HUES6 (cell line): ENCODE data around the gene ZNF487.
"Not testable (repeated sequence)": the region's sequence is repeated elsewhere in the genome, so short reads cannot be mapped to it uniquely, and the experiment has no call there.

ENCODE experiments used
- H3K27ac ChIP-seq: 2 replicates; pipeline ENCODE4 v1.7.0; 2013; ENCODE audit warnings: low read depth, mild to moderate bottlenecking, low read length, inconsistent platforms
- H3K27me3 ChIP-seq: 2 replicates; pipeline ENCODE4 v1.6.1; 2013; ENCODE audit warnings: low read length; ENCODE audit not compliant: control insufficient read depth, insufficient read depth
- H3K36me3 ChIP-seq: 2 replicates; pipeline ENCODE4 v1.6.1; 2013; ENCODE audit warnings: low read length; ENCODE audit not compliant: control insufficient read depth, insufficient read depth
- H3K4me1 ChIP-seq: 2 replicates; pipeline ENCODE4 v1.6.1; 2013; ENCODE audit warnings: low read length; ENCODE audit not compliant: control insufficient read depth, insufficient read depth
- H3K4me3 ChIP-seq: 2 replicates; pipeline ENCODE4 v1.5.1; 2013; ENCODE audit warnings: low read depth, low read length
- H3K9ac ChIP-seq: one replicate; pipeline ENCODE4 v1.6.1; 2013; ENCODE audit warnings: mild to moderate bottlenecking, low read length
- H3K9me3 ChIP-seq: 2 replicates; pipeline ENCODE4 v1.6.1; 2013; ENCODE audit warnings: low read depth, low read length; ENCODE audit not compliant: control insufficient read depth, insufficient read depth

ZNF487 gene

DNA sequence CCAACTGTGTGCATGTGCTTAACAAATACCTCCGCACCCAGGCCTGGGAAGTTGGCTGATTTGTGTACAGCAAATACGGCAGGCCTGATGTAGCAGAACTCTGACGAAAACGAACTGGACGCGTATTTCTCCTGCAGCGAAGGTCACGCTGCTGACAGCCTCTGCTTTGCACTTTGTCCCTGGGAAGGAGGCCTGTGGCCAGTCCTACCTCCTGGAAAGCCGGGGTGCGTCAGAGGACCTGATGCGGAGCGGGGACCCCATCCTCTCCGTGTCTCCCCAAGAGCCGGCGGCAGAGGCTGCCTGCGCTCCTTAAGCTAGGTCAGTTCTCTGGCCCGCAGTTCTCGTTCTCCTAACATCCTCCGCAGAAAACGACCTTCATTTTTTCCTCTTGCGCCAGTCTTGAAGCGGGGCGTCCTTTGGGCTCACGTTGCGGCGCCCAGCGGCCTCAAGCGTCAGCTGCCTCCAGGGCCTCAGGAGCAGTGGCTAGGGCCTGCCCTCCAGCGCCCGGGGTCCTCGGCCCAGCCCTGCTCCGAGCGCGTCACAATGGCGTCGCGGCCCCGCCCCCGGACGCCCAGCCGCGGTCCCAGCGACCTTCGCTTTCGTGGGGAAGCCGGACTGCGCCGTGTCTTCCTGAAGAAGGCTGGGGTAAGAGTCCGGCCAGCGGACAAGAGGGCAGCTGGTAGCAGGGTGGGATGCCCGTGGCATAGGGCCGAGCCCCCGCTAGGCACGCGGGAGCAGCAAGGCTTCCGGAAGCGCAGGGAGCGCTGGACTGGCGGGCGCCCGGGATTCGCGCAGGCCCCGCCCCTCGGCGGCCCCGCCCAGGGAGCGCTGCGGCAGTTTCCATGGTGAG is at the start of gene ZNF487:
Gene ZNF487 (plus strand): TSS at position 821 of the 850 bp plus-strand sequence. CDS start 38,703 bp downstream, outside the sequence.
- Histone ChIP-seq H3K9ac (peak within 1 kb of the TSS; percentile 80), H3K27ac (peak within 1 kb of the TSS; percentile 89), H3K9me3 (no peaks in the 10 kb centered on the region), H3K4me1 (no peaks in the 10 kb centered on the region), H3K36me3 (no peaks in the 10 kb centered on the region), H3K27me3 (no peaks in the 10 kb centered on the region), H3K4me3 (peak within 1 kb of the TSS; percentile 81)

DNA sequence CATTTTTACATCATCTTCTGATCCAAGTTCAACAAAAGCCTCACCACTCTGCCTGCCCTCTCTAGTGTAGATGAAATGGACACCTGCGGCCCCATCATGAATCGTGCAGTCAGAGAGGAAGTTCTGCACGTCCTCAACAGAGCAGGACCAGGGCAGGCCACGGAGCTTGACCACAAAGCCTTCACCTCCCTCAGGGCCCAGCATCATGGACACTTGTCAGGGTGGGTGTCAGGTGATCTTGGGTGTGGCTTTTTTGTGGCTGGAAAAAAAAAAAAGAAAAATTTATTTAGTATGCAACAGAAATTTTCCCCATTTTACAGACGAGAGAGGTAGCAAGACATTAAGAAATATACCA is 49.3 kb upstream of the ZNF487 start:
- no peaks in the 10 kb centered on the region; the same call in 1 of the 2 replicates for H3K4me1 ChIP-seq
- no peak overlapping the region for H3K27ac ChIP-seq
- no peak overlapping the region for H3K4me3 ChIP-seq
- no peaks in the 10 kb centered on the region for H3K27me3 ChIP-seq
- no peak overlapping the region for H3K9ac ChIP-seq
- peaks cover 71% of the 10 kb centered on the region for H3K36me3 ChIP-seq
- no peaks in the 10 kb centered on the region for H3K9me3 ChIP-seq

DNA sequence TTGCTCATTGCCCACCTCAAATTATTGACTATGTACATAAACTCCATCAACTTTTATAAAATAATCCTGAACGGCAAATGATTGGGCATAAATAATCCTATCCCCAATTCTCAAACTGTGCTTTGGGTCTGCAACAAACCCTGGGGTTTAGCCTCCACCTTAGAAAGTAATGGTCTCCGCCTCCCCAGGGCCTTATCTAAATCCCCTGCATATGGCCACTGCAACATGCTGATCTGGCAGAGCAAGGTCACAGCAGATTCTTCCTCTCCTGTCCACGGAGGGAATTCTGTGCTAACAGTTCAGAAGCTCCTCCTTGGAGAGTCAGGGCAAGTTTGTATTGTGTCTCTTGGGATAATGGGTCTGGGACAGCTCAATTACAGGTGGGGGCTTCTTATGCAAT is 47.0 kb upstream of the ZNF487 start:
- H3K4me1 ChIP-seq = peaks cover 9% of the 10 kb centered on the region
- H3K4me3 ChIP-seq = no peak overlapping the region
- H3K36me3 ChIP-seq = peaks cover 93% of the 10 kb centered on the region
- H3K9me3 ChIP-seq = no peaks in the 10 kb centered on the region
- H3K9ac ChIP-seq = no peak overlapping the region
- no peak overlapping the region for H3K27ac ChIP-seq
- H3K27me3 ChIP-seq = no peaks in the 10 kb centered on the region

DNA sequence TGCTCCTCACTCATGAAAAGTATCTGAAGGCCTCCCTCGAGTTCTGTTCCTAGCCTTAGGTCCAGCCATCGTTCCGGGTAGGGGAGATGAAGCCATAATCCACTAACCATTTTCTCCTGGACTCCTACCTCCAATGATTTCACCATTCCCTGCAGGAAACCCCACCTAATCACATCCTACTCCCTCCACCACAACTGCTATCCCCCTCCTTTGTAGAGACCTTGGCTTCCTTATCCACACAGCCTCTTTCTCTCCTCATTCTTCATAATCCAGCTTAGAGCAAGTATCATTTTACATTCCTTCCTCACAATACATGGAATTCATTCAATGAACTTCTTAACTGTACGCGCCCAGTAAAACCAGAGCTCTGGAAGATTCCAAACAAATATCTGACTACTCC is 46.6 kb upstream of the ZNF487 start:
- Histone ChIP-seq H3K9ac (no peak overlapping the region), H3K27me3 (no peaks in the 10 kb centered on the region), H3K4me1 (peaks cover 13% of the 10 kb centered on the region), H3K9me3 (no peaks in the 10 kb centered on the region), H3K27ac (no peak overlapping the region), H3K36me3 (peaks cover 97% of the 10 kb centered on the region), H3K4me3 (no peak overlapping the region)

DNA sequence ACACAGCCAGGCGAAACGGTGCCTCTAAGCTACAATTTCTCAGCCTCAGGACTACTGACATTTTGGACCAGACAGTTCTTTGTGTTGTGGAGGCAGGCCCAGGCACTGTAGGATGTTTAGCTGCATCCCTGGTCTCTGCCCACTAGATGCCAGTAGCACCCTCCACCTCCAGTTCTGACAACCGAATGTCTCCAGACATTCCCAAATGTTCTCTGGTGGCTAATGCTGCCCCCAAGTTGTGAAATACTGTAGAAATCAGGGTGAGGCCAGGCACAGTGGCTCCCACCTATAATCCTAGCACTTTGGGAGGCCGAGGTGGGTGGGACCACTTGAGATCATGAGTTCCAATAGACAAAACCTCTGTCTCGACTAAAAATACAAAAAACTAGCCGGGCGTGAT is 46.2 kb upstream of the ZNF487 start:
- H3K27ac ChIP-seq = no peak overlapping the region
- no peaks in the 10 kb centered on the region for H3K27me3 ChIP-seq
- H3K9ac ChIP-seq = no peak overlapping the region
- H3K4me1 ChIP-seq = peaks cover 16% of the 10 kb centered on the region
- H3K36me3 ChIP-seq = peaks cover 98% of the 10 kb centered on the region
- H3K4me3 ChIP-seq = no peak overlapping the region
- H3K9me3 ChIP-seq = no peaks in the 10 kb centered on the region

DNA sequence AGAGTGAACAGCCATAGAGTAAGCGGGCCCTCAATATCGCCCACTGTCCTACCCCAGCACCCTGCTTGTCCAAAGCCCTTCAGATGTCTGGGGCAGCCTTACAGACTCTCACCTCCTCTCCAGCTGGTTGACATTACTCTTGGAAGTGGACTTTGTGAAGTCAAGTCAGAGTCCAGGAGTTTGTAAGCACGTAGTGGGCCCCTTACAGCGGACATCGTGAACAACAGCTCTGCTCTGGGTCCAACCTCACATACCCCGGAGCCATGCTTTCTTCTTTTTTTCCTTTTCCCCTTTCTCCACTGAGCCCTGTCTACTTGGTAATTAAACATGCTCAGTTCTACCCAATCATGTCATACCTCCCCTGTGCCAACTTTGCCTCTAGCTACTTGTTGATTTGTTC is 45.4 kb upstream of the ZNF487 start:
- H3K4me1 ChIP-seq = peaks cover 16% of the 10 kb centered on the region
- H3K27me3 ChIP-seq = no peaks in the 10 kb centered on the region
- H3K9ac ChIP-seq = no peak overlapping the region
- no peak overlapping the region for H3K27ac ChIP-seq
- H3K4me3 ChIP-seq = no peak overlapping the region
- no peaks in the 10 kb centered on the region for H3K9me3 ChIP-seq
- peaks cover 93% of the 10 kb centered on the region for H3K36me3 ChIP-seq

DNA sequence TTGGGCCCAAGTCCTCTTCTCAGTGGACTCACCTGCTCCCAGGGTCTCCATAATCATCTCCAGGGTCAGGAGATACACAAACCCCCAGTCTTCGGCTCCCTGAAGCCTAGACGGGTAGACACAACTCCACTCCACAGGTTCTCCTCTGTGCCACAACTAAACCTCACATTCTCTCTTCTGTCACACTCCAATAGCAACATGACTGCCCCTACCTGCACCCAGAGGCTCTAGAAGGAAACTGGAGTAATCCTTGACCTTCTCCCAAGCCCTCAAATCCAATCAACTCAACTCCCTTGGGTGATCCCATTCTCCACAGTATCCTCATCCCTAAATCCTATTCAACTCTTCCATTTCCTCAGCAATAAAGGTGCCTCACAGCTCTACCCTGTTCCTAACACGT is 44.2 kb upstream of the ZNF487 start:
- H3K4me3 ChIP-seq = no peak overlapping the region
- H3K27me3 ChIP-seq = no peaks in the 10 kb centered on the region
- no peak overlapping the region for H3K9ac ChIP-seq
- H3K4me1 ChIP-seq = peaks cover 16% of the 10 kb centered on the region
- H3K36me3 ChIP-seq = peaks cover 80% of the 10 kb centered on the region
- H3K27ac ChIP-seq = no peak overlapping the region
- no peaks in the 10 kb centered on the region for H3K9me3 ChIP-seq

DNA sequence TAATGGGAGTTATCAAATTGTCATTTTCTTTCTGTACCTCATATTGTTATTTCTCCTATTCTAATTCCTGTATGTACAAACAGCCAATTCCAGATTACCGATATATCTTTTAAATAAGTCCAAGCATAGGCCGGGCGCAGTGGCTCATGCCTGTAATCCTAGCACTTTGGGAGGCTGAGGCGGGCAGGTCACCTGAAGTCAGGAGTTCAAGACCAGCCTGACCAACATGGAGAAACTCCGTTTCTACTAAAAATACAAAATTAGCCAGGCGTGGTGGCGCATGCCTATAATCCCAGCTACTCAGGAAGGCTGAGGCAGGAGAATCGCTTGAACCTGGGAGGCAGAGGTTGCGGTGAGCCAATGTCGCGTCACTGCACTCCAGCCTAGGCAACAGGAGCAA is 43.7 kb upstream of the ZNF487 start:
- H3K27me3 ChIP-seq, H3K9ac ChIP-seq, H3K4me3 ChIP-seq, H3K27ac ChIP-seq, H3K9me3 ChIP-seq: not testable (repeated sequence)
- Histone ChIP-seq H3K36me3 (peaks cover 76% of the 10 kb centered on the region), H3K4me1 (peaks cover 16% of the 10 kb centered on the region)

DNA sequence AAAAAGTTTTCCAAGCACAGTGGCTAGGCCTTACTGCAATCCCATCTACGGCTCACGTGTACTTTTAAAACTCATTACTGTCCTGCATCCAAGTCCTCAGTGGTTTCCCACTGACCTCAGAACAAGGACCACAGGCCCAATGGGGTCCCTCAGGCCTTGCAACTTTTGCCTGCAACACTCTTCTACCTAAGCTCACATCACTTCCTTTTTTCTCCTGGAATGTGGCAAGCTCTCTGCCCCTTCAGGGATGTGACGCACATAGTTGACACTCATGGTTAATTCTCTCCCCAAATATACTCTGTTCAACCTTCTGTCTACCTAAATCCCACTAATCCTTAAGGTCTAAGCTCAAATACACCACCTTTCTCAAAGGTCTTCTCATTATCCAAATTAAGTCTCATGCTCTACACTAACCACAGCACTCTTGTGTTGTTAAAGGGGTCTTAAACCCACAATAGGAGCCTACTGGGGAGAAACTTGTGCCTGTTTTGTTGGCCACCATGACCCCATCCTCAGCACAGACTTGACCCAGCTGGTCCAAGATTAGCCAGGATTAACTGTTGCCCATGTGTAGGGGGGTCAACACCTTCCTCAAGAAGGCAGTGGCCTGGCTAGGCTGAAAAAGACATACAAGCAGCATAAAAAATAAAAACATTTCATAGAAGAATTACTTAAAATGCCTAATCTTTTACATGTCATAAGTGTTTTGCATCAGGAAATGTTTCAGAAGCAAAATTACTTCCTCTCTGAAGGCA is 43.1 kb upstream of the ZNF487 start:
- no peaks in the 10 kb centered on the region for H3K27me3 ChIP-seq
- H3K4me3 ChIP-seq = no peak overlapping the region
- no peaks in the 10 kb centered on the region for H3K9me3 ChIP-seq
- no peak overlapping the region for H3K27ac ChIP-seq
- peaks cover 70% of the 10 kb centered on the region for H3K36me3 ChIP-seq
- H3K9ac ChIP-seq = no peak overlapping the region
- peaks cover 20% of the 10 kb centered on the region for H3K4me1 ChIP-seq

DNA sequence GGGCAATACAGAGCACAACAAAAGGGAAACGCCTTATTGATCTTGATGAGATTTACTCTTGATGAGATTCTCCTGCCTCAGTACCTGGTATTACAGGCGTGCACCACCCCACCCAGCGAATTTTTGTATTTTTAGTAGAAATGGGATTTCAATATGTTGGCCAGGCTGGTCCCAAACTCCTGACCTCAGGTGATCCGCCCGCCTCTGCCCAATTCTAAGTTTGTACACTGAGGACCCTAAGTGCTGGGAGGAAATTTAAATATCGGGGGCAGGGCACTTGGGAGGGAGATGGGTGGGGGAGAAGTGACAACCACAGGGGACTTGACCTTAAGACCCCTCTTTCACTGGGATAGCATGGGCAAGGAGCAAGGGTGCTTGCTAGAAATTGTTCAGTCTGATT is 42.0 kb upstream of the ZNF487 start:
- Histone ChIP-seq H3K27me3 (no peaks in the 10 kb centered on the region), H3K4me1 (peaks cover 20% of the 10 kb centered on the region), H3K27ac (no peak overlapping the region), H3K4me3 (peak overlapping the region; percentile 81), H3K9me3 (no peaks in the 10 kb centered on the region), H3K9ac (peak overlapping the region; percentile 100), H3K36me3 (peaks cover 66% of the 10 kb centered on the region)

DNA sequence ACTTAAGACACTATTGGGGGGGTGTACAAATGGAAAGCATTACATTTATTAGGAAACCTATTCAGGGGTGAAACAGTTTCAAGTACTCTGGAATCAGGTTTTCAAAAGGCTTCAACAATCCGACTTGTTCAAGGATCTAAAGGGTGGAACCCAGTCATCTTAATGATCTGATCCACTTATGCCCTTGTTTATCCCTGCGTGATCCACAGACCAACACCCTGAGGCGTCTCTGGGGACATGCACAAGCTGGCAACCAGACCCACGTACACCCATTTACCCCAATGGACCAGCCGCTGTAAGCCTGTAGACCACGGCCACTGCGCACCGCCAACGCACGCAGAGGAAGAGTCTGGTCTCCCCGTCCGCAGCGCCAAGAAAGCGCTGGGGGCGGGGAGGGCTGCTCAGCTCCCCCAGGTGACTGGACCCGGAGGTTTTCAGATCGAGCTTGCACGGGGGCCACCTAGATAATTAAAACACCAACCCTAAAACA is 41.3 kb upstream of the ZNF487 start:
- peak overlapping the region; percentile 100 for H3K9ac ChIP-seq
- peaks cover 62% of the 10 kb centered on the region for H3K36me3 ChIP-seq
- no peaks in the 10 kb centered on the region for H3K9me3 ChIP-seq
- peak overlapping the region; percentile 100 for H3K27ac ChIP-seq
- no peaks in the 10 kb centered on the region for H3K27me3 ChIP-seq
- H3K4me3 ChIP-seq = peak overlapping the region; percentile 81
- H3K4me1 ChIP-seq = peaks cover 25% of the 10 kb centered on the region
